Measurements from ENCODE around the gene AIP. TPM values are rescaled to one million over a fixed set of nuclear protein-coding genes. Genes with fewer than 3 reads are reported as not detected.

AIP gene
- total RNA-seq, 1 experiment from 2014 or later = 87.8 TPM

GRCh38 chr11:67514116-67514515, 31.3 kb downstream of the AIP start:
- ChIA-PET CTCF (interaction anchor here (0.7 kb wide), 1 partner anchor 21 kb away, joined by 7 read pairs; no protein-coding TSS in a partner anchor), POLR2A (no interaction called here)
- BruUV-seq (replicated peaks) = no TSS peak
- in situ Hi-C loops (cut with HindIII; ENCODE audit: low pct_unique_long_range_greater_than_20kb, low sequenced_read_pairs) (no loop called here), intact Hi-C loops (cut with micrococcal nuclease; ENCODE audit: unreplicated experiment) (no loop called here)
- TF ChIP-seq SIN3A (IDR thresholded peaks at IDR 0.05; ENCODE audit: borderline replicate concordance, insufficient read depth, low read depth, low read length) (no peak), POLR2AphosphoS5 (IDR thresholded peaks at IDR 0.05; ENCODE audit: low read depth, low read length) (no peak), CTCF (IDR thresholded peaks at IDR 0.05) (no peak), REST (IDR thresholded peaks at IDR 0.05; ENCODE audit: insufficient read depth in 1 of 2, low read depth in 2 of 2, low read length in 1 of 2) (no peak), TCF7L2 (IDR thresholded peaks at IDR 0.05; ENCODE audit: low read depth, low read length) (no peak)
- DNase-seq (ENCODE audit: low read depth, low spot score) = no peak
- no peak for ATAC-seq
- Histone ChIP-seq H3K9me3 (ENCODE audit: control insufficient read depth, insufficient read depth, low read depth, low read length) (no peaks in the 10 kb centered on the region), H3K4me3 (ENCODE audit: low read depth in 2 of 2, low read length in 2 of 2) (no peak overlapping the region), H3K27me3 (ENCODE audit: control insufficient read depth, insufficient read depth, low read length) (no peaks in the 10 kb centered on the region), H3K36me3 (ENCODE audit: control insufficient read depth, insufficient read depth, low read length) (no peaks in the 10 kb centered on the region), H3K27ac (ENCODE audit: low read length) (no peak overlapping the region), H3K4me1 (ENCODE audit: control insufficient read depth, insufficient read depth, low read length) (peaks cover 2% of the 10 kb centered on the region; the same call in 1 of the 2 replicates)

- no peaks in the 10 kb centered on the region for H3K4me1 ChIP-seq (ENCODE audit: control insufficient read depth, insufficient read depth, low read length)
- no peaks in the 10 kb centered on the region for H3K27me3 ChIP-seq (ENCODE audit: control insufficient read depth, insufficient read depth, low read length)
- BruUV-seq (replicated peaks) = no TSS peak
- no peak overlapping the region for H3K4me3 ChIP-seq (ENCODE audit: low read depth in 2 of 2, low read length in 2 of 2)
- POLR2A ChIA-PET = no interaction called here
- no peak for DNase-seq (ENCODE audit: low read depth, low spot score)
- H3K9me3 ChIP-seq (ENCODE audit: control insufficient read depth, insufficient read depth, low read depth, low read length) = no peaks in the 10 kb centered on the region
- no peak overlapping the region for H3K27ac ChIP-seq (ENCODE audit: low read length)
- ATAC-seq = no peak
- CTCF ChIA-PET = no interaction called here
- in situ Hi-C loops (cut with HindIII; ENCODE audit: low pct_unique_long_range_greater_than_20kb, low sequenced_read_pairs) = no loop called here
- TF ChIP-seq REST (IDR thresholded peaks at IDR 0.05; ENCODE audit: insufficient read depth in 1 of 2, low read depth in 2 of 2, low read length in 1 of 2) (no peak), TCF7L2 (IDR thresholded peaks at IDR 0.05; ENCODE audit: low read depth, low read length) (no peak), POLR2AphosphoS5 (IDR thresholded peaks at IDR 0.05; ENCODE audit: low read depth, low read length) (no peak), CTCF (IDR thresholded peaks at IDR 0.05) (no peak), SIN3A (IDR thresholded peaks at IDR 0.05; ENCODE audit: borderline replicate concordance, insufficient read depth, low read depth, low read length) (no peak)
- intact Hi-C loops (cut with micrococcal nuclease; ENCODE audit: unreplicated experiment) = no loop called here
- H3K36me3 ChIP-seq (ENCODE audit: control insufficient read depth, insufficient read depth, low read length) = no peaks in the 10 kb centered on the region
Measured at GRCh38 chr11:67516806-67517205, 34.0 kb downstream of the AIP start.

All from Panc1 (cell line).